Lung (tissue), 12 donors: ENCODE results near the gene ETV3. TPM values are rescaled to one million over a fixed set of nuclear protein-coding genes. Genes with fewer than 3 reads are reported as not detected.

Experiments
- ATAC-seq: fragments of 200-7000 bp; cut with Tn5 transposase; one replicate; pipeline ENCODE4 v1.9.1; 2020; ENCODE audit warnings: moderate number of reproducible peaks; ENCODE audit not compliant: insufficient read depth, low FRiP score
- DNase-seq, 3 donors: peaks; one replicate each; pipeline ENCODE4 v3.0.0-alpha.2; 2013 to 2017
- H3K27ac ChIP-seq, 2 donors: one replicate each; pipeline ENCODE4 v1.5.1; 2013; ENCODE audit warnings: mild to moderate bottlenecking in 2 of 2, moderate library complexity in 2 of 2, control low read depth in 1 of 2, inconsistent platforms in 1 of 2, low read depth in 1 of 2, low read length in 1 of 2
- H3K27me3 ChIP-seq, 3 donors: one replicate each; pipeline ENCODE4 v1.5.1; 2013; ENCODE audit warnings: low read length in 2 of 3; ENCODE audit not compliant: control insufficient read depth in 3 of 3, insufficient read depth in 3 of 3
- H3K36me3 ChIP-seq, 4 donors: one replicate each; pipeline ENCODE4 v1.5.1; 2013; ENCODE audit warnings: low read length in 4 of 4, mild to moderate bottlenecking in 1 of 4, moderate library complexity in 1 of 4; ENCODE audit not compliant: control insufficient read depth in 4 of 4, insufficient read depth in 4 of 4
- H3K4me1 ChIP-seq, 5 donors: one replicate each; pipeline ENCODE4 v1.5.1; 2013; ENCODE audit warnings: low read length in 5 of 5, mild to moderate bottlenecking in 2 of 5, moderate library complexity in 1 of 5; ENCODE audit not compliant: control insufficient read depth in 5 of 5, insufficient read depth in 5 of 5
- H3K4me3 ChIP-seq: one replicate; pipeline ENCODE4 v1.5.1; 2013; ENCODE audit warnings: mild to moderate bottlenecking, control low read depth, moderate library complexity
- H3K9ac ChIP-seq, 2 donors: one replicate each; pipeline ENCODE4 v1.5.1; 2013; ENCODE audit warnings: low read length in 2 of 2, control low read depth in 1 of 2; ENCODE audit not compliant: insufficient read depth in 1 of 2
- H3K9me3 ChIP-seq, 4 donors: one replicate each; pipeline ENCODE4 v1.5.1; 2013; ENCODE audit warnings: low read length in 3 of 4, mild to moderate bottlenecking in 1 of 4, moderate library complexity in 1 of 4; ENCODE audit not compliant: control insufficient read depth in 4 of 4, insufficient read depth in 3 of 4
- WGBS, 2 donors: extraction: QIAGEN DNeasy Blood & Tissue Kit; methylation state at CpG; one replicate each; pipeline ENCODE4 v1.1.7; 2013; 5-methylcytosine and 5-hydroxymethylcytosine counted together
- polyA plus RNA-seq, 2 donors: library from polyadenylated mRNA; stranded (reverse); fragments of 200-250 nt; gene quantifications; one replicate each; pipeline ENCODE4 v1.2.1, GENCODE V29; 2013
- total RNA-seq, 2 donors: library from RNA; depleted of rRNA in 1 of 2; stranded (reverse); fragments of >200 nt in 1 of 2; gene quantifications; one replicate each; pipeline ENCODE4 v1.2.1, GENCODE V29; 2014 to 2021
- TF ChIP-seq, protein P1 (sequence below): IDR thresholded peaks from 2 replicates; pipeline ENCODE4 v1.5.1; 2012; ENCODE audit warnings: mild to moderate bottlenecking; ENCODE audit errors: control extremely low read depth, extremely low read depth
- donor health status: control.
- donor health status: control.
- donor health status: Bipolar disorder and iron deficiency.
- donor health status: healthy.
- donor health status: DM: yes; HTN: yes; CAD: no.

ETV3 gene
- total and polyA plus RNA-seq, 4 donors, result 7.9 to 31.5 (median 19.3) TPM

DNA sequence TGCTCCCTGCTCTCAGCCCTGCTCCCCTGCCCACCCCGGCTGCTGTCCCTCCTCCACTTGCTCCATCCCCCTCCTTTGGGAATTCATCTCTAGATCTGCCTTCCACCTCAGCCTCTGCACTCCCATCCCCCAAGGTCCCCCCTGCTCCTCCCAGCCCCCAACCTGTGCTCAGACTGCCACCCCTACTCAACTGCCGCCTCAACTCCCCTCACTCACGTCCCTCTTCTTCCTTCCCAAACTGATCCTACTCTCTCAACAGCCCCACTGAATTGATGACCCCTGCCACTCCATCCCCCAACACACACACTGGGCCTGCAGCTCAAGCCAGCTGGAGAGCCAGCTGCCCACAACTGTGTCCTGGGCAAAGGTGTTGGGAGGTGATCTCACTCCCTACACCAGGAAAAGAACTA lies 22.8 kb downstream of the ETV3 start:
- TF ChIP-seq, protein P1, sequence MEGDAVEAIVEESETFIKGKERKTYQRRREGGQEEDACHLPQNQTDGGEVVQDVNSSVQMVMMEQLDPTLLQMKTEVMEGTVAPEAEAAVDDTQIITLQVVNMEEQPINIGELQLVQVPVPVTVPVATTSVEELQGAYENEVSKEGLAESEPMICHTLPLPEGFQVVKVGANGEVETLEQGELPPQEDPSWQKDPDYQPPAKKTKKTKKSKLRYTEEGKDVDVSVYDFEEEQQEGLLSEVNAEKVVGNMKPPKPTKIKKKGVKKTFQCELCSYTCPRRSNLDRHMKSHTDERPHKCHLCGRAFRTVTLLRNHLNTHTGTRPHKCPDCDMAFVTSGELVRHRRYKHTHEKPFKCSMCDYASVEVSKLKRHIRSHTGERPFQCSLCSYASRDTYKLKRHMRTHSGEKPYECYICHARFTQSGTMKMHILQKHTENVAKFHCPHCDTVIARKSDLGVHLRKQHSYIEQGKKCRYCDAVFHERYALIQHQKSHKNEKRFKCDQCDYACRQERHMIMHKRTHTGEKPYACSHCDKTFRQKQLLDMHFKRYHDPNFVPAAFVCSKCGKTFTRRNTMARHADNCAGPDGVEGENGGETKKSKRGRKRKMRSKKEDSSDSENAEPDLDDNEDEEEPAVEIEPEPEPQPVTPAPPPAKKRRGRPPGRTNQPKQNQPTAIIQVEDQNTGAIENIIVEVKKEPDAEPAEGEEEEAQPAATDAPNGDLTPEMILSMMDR, result no peak
- ATAC-seq, result no peak
- WGBS, 2 donors, result 83 to 89% methylated on average over 3 of the region's 3 CpGs
- no peak overlapping the region for H3K27ac ChIP-seq
- H3K36me3 ChIP-seq, result peaks cover 0 to 3% (median 0%) of the 10 kb centered on the region in 4 donors
- H3K9ac ChIP-seq, result no peak overlapping the region
- no peak for DNase-seq
- no peaks in the 10 kb centered on the region for H3K9me3 ChIP-seq
- H3K27me3 ChIP-seq, result peaks cover 0 to 16% (median 5%) of the 10 kb centered on the region in 3 donors
- H3K4me3 ChIP-seq, result no peak overlapping the region
- peaks cover 0 to 3% (median 0%) of the 10 kb centered on the region in 5 donors for H3K4me1 ChIP-seq

DNA sequence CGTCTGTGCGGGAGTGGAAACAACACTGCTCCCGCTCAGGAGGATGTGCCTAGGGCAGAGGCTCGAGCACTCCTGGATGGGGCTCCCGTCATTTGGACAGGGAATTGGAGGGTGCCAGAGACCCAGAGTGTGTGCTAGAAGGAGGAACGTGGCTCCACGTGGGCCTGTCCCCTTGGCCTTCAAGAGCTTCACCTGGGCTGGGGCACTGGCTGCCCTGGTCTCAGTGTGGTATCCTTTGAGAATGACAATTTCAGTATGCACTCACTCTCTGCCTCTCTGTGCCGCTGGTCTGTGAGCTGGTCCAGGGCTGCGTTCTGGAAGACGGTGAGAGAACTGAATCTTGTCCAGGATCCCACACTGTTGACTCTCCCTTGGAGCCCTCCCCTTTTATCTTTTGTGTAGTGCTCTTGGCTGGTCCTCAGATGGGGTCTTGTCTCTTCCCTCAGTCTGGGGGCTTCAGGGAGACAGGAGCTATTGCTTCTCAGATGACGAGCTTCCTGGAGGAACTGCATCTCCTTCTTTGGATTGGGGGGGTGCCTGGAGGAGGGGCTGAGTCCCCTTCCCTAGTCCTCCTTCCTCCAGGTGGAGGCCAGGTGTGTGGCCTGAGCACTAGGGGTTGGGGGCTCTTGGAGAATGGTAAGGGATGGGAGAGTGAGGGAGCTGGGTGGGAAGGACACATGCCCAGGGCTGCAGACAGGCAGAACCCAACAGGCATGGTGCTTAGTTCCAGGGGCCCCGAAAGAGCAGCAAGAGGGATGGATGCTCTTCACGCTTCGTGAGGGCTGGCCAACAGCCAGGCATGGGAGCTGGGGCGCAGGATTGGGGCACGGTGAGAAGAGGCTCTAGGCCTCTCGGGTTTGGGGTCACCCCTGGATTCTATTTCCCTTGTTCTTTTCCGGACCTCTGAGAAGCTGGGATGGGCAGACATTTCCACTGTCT lies 23.7 kb downstream of the ETV3 start:
- no peak for ATAC-seq
- no peaks in the 10 kb centered on the region for H3K9me3 ChIP-seq
- H3K9ac ChIP-seq, result no peak overlapping the region
- H3K36me3 ChIP-seq, result peaks cover 0 to 2% (median 0%) of the 10 kb centered on the region in 4 donors
- TF ChIP-seq, protein P1, result no peak
- no peak overlapping the region for H3K4me3 ChIP-seq
- WGBS, 2 donors, result 85% methylated on average over 18 of the region's 18 CpGs
- H3K27me3 ChIP-seq, result peaks cover 0 to 16% (median 5%) of the 10 kb centered on the region in 3 donors
- no peak for DNase-seq
- no peak overlapping the region for H3K27ac ChIP-seq
- H3K4me1 ChIP-seq, result peaks cover 0 to 3% (median 0%) of the 10 kb centered on the region in 5 donors

DNA sequence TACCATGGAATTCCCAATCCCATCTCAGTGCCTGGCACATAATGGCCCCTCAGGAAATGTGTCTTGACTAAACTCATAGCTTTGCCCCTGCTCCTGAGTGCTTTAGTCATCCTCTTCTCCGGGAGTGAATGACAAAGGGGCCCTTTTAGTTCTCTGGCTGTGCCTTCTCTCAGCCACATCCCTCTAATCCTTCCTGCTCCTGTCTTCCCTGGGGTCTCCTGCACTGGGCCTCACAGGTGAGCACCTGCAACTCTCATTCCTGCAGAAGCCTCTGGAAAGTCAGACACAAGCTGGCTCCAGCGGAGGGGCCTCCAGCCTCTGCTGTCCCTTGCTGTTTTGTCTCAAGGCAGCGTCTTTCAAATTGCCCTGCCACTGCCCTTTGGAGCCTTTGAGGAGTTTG lies 24.6 kb downstream of the ETV3 start:
- Histone ChIP-seq H3K36me3 (no peaks in the 10 kb centered on the region), H3K4me3 (no peak overlapping the region), H3K9ac (no peak overlapping the region), H3K9me3 (no peaks in the 10 kb centered on the region), H3K4me1 (peaks cover 0 to 3% (median 0%) of the 10 kb centered on the region in 5 donors), H3K27ac (no peak overlapping the region), H3K27me3 (peaks cover 0 to 16% (median 6%) of the 10 kb centered on the region in 3 donors)
- WGBS, 2 donors, result 72 to 80% methylated on average over 3 of the region's 3 CpGs
- TF ChIP-seq, protein P1, result no peak
- ATAC-seq, result no peak
- DNase-seq, result no peak
